SU-DHL-6 (cell line): ENCODE data around the gene SGCE.

Source experiments
- H2AFZ ChIP-seq: fragments of 200-600 bp; sonication (generic); 2 replicates; pipeline ENCODE4 v1.6.1; 2014; ENCODE audit warnings: low read depth, mild to moderate bottlenecking, moderate library complexity, mixed read lengths, antibody characterized with exemption, low read length; ENCODE audit not compliant: severe bottlenecking
- H3F3A ChIP-seq: fragments of 200-600 bp; shearing (Covaris generic); 2 replicates; pipeline ENCODE4 v1.6.0; 2016; ENCODE audit warnings: antibody characterized with exemption, mild to moderate bottlenecking; ENCODE audit not compliant: insufficient read depth
- H3K27ac ChIP-seq: fragments of 200-600 bp; sonication (generic); 2 replicates; pipeline ENCODE4 v1.5.1; 2016; ENCODE audit warnings: low read depth, mild to moderate bottlenecking, low read length, moderate library complexity, mixed read lengths
- H3K27me3 ChIP-seq: fragments of 200-600 bp; sonication (generic), shearing (Covaris generic); 2 replicates; pipeline ENCODE4 v1.6.0; 2014; ENCODE audit warnings: mild to moderate bottlenecking, low read length
- H3K36me3 ChIP-seq: fragments of 200-600 bp; sonication (generic); 2 replicates; pipeline ENCODE4 v1.6.1; 2014; ENCODE audit warnings: mild to moderate bottlenecking, low read length, mixed read lengths
- H3K4me2 ChIP-seq: fragments of 300-600, 200-600 bp; shearing (Covaris generic), sonication (generic); 2 replicates; pipeline ENCODE4 v1.6.0; 2014; ENCODE audit warnings: low read length, low read depth, mild to moderate bottlenecking; ENCODE audit not compliant: poor library complexity, severe bottlenecking
- H3K4me3 ChIP-seq: fragments of 200-600 bp; sonication (generic); 2 replicates; pipeline ENCODE4 v1.5.1; 2014; ENCODE audit warnings: antibody characterized with exemption, low read length, mild to moderate bottlenecking, mixed read lengths; ENCODE audit not compliant: insufficient read depth, poor library complexity, severe bottlenecking
- H3K79me2 ChIP-seq: fragments of 200-600 bp; sonication (generic); 2 replicates; pipeline ENCODE4 v1.6.1; 2014; ENCODE audit warnings: mild to moderate bottlenecking, low read length, moderate library complexity; ENCODE audit not compliant: insufficient read depth
- H3K9ac ChIP-seq: fragments of 200-600 bp; sonication (generic); 2 replicates; pipeline ENCODE4 v1.7.0; 2014; ENCODE audit warnings: mild to moderate bottlenecking, low read length
- H3K9me2 ChIP-seq: fragments of 200-600 bp; sonication (generic); replicated peaks from 2 replicates; pipeline ENCODE4 v1.6.1; 2014; ENCODE audit warnings: low read length; ENCODE audit not compliant: insufficient read depth
- H3K9me3 ChIP-seq: fragments of 200-600 bp; sonication (generic); 2 replicates; pipeline ENCODE4 v1.6.1; 2014; ENCODE audit warnings: low read length, mixed read lengths; ENCODE audit not compliant: insufficient read depth
- H4K20me1 ChIP-seq: fragments of 200-600 bp; sonication (generic); 2 replicates; pipeline ENCODE4 v1.6.1; 2014; ENCODE audit warnings: low read depth, mild to moderate bottlenecking, antibody characterized with exemption, low read length, moderate library complexity, mixed read lengths
- CTCF ChIP-seq: fragments of 200-600 bp; sonication (generic); IDR thresholded peaks from one replicate; pipeline ENCODE4 v1.5.1; 2017; ENCODE audit warnings: antibody characterized with exemption, mild to moderate bottlenecking, low read length, moderate library complexity; ENCODE audit not compliant: insufficient read depth, poor library complexity, severe bottlenecking
- EZH2phosphoT487 ChIP-seq: fragments of 200-600 bp; sonication (generic), shearing (Covaris generic); conservative IDR thresholded peaks from 2 replicates; pipeline ENCODE4 v1.6.1; 2018; ENCODE audit warnings: mild to moderate bottlenecking, antibody characterized with exemption, low read length, moderate library complexity, mixed read lengths

SGCE gene

GRCh38 chr7:94612661-94613060 is 43.3 kb downstream of the SGCE start:
- Histone ChIP-seq H3F3A (no peaks in the 10 kb centered on the region; the same call in 1 of the 2 replicates), H3K27ac (no peak overlapping the region), H3K9me3 (no peaks in the 10 kb centered on the region), H3K9ac (no peak overlapping the region), H3K27me3 (no peaks in the 10 kb centered on the region), H3K4me3 (no peak overlapping the region), H2AFZ (no peak overlapping the region), H3K9me2 (no peaks in the 10 kb centered on the region), H3K79me2 (no peaks in the 10 kb centered on the region), H3K36me3 (peaks cover 9% of the 10 kb centered on the region; the same call in 1 of the 2 replicates), H3K4me2 (no peak overlapping the region), H4K20me1 (no peaks in the 10 kb centered on the region)
- TF ChIP-seq CTCF (no peak), EZH2phosphoT487 (no peak)

GRCh38 chr7:94612253-94612652 is 43.7 kb downstream of the SGCE start:
- no peaks in the 10 kb centered on the region for H3K9me3 ChIP-seq
- peaks cover 9% of the 10 kb centered on the region; the same call in 1 of the 2 replicates for H3K36me3 ChIP-seq

GRCh38 chr7:94609561-94609960 is 46.4 kb downstream of the SGCE start:
- Histone ChIP-seq H3F3A (no peaks in the 10 kb centered on the region; the same call in 1 of the 2 replicates), H3K9me2 (no peaks in the 10 kb centered on the region), H3K9ac (no peak overlapping the region), H3K79me2 (no peaks in the 10 kb centered on the region), H3K4me2 (no peak overlapping the region), H3K27me3 (no peaks in the 10 kb centered on the region), H2AFZ (no peak overlapping the region), H4K20me1 (no peaks in the 10 kb centered on the region), H3K27ac (no peak overlapping the region), H3K36me3 (peaks cover 9% of the 10 kb centered on the region; the same call in 1 of the 2 replicates), H3K9me3 (no peaks in the 10 kb centered on the region), H3K4me3 (no peak overlapping the region)
- no peak for TF ChIP-seq CTCF
- TF ChIP-seq EZH2phosphoT487, result no peak

More at GRCh38 chr7:94612253-94612652, 43.7 kb downstream of the SGCE start:
- no peaks in the 10 kb centered on the region for H3K9me2 ChIP-seq
- TF ChIP-seq CTCF (no peak), EZH2phosphoT487 (no peak)
- H3K9ac ChIP-seq, result no peak overlapping the region
- no peaks in the 10 kb centered on the region for H4K20me1 ChIP-seq
- H3K79me2 ChIP-seq, result no peaks in the 10 kb centered on the region
- no peak overlapping the region for H3K4me3 ChIP-seq
- H2AFZ ChIP-seq, result no peak overlapping the region
- H3K27ac ChIP-seq, result no peak overlapping the region
- H3K4me2 ChIP-seq, result no peak overlapping the region
- no peaks in the 10 kb centered on the region; the same call in 1 of the 2 replicates for H3F3A ChIP-seq
- H3K27me3 ChIP-seq, result no peaks in the 10 kb centered on the region

- no peak overlapping the region for H3K4me2 ChIP-seq
- no peak overlapping the region for H3K27ac ChIP-seq
- TF ChIP-seq EZH2phosphoT487, result no peak
- TF ChIP-seq CTCF, result no peak
- H3K9me3 ChIP-seq, result no peaks in the 10 kb centered on the region
- no peak overlapping the region for H3K4me3 ChIP-seq
- H4K20me1 ChIP-seq, result no peaks in the 10 kb centered on the region
- H3F3A ChIP-seq, result no peaks in the 10 kb centered on the region
- H3K27me3 ChIP-seq, result no peaks in the 10 kb centered on the region
- no peaks in the 10 kb centered on the region for H3K79me2 ChIP-seq
- no peak overlapping the region for H3K9ac ChIP-seq
- H3K9me2 ChIP-seq, result no peaks in the 10 kb centered on the region
- H2AFZ ChIP-seq, result no peak overlapping the region
- H3K36me3 ChIP-seq, result no peaks in the 10 kb centered on the region; the same call in 1 of the 2 replicates
Observed at GRCh38 chr7:94605031-94605430, 50.9 kb downstream of the SGCE start.
